Calu3 (cell line): Measurements from ENCODE around the gene TREX2. TPM values are rescaled to one million over a fixed set of nuclear protein-coding genes. Genes with fewer than 3 reads are reported as not detected.

Experiments used
- BruUV-seq: library from RNA; stranded (reverse); fragments of 400-500 nt; replicated peaks from 2 replicates; lab custom pipeline; 2021; lab: Mats Ljungman, UMichigan
- CTCF ChIA-PET: fragments of 300-600 bp; sonication (Branson Sonifier 250); formaldehyde crosslinking; loops from one replicate; lab custom pipeline; 2022; ENCODE audit warnings: antibody characterized with exemption; lab: Charles Lee
- DNase-seq: peaks from one replicate; pipeline ENCODE4 v3.0.0; 2022
- H3K27ac Mint-ChIP-seq: one replicate; pipeline ENCODE4 v1.8.0; 2022; ENCODE audit warnings: mixed read lengths; ENCODE audit not compliant: unreplicated experiment
- H3K27me3 Mint-ChIP-seq: one replicate; pipeline ENCODE4 v1.8.0; 2022; ENCODE audit warnings: mixed read lengths; ENCODE audit not compliant: unreplicated experiment
- H3K36me3 Mint-ChIP-seq: one replicate; pipeline ENCODE4 v1.8.0; 2022; ENCODE audit warnings: mild to moderate bottlenecking, moderate library complexity, mixed read lengths; ENCODE audit not compliant: insufficient read depth, unreplicated experiment
- H3K4me1 Mint-ChIP-seq: one replicate; pipeline ENCODE4 v1.8.0; 2022; ENCODE audit warnings: mild to moderate bottlenecking, low read depth, mixed read lengths; ENCODE audit not compliant: unreplicated experiment
- H3K4me3 Mint-ChIP-seq: one replicate; pipeline ENCODE4 v1.8.0; 2022; ENCODE audit warnings: mild to moderate bottlenecking, low read depth, moderate library complexity, mixed read lengths; ENCODE audit not compliant: unreplicated experiment
- H3K9me3 Mint-ChIP-seq: one replicate; pipeline ENCODE4 v1.8.0; 2022; ENCODE audit warnings: low read depth, mixed read lengths; ENCODE audit not compliant: unreplicated experiment
- CTCF ChIP-seq: fragments of 200-600 bp; IDR thresholded peaks from one replicate; pipeline ENCODE4 v1.8.0; 2022; ENCODE audit warnings: antibody characterized with exemption; ENCODE audit not compliant: unreplicated experiment
- intact Hi-C: fragments of 100-400 bp; cut with micrococcal nuclease; formaldehyde crosslinking; loops from one replicate; pipeline ENCODE4 v1.10.0; 2022; ENCODE audit not compliant: unreplicated experiment
- total RNA-seq: library from RNA; stranded (reverse); gene quantifications from 2 replicates; pipeline ENCODE4 v1.2.3, GENCODE V29; 2022

TREX2 gene
- total RNA-seq, 1 experiment from 2014 or later = 2.0 TPM

- BruUV-seq = no TSS peak
- Mint-ChIP-seq H3K27ac (no peak overlapping the region), H3K36me3 (no peaks in the 10 kb centered on the region), H3K4me3 (no peak overlapping the region), H3K4me1 (no peaks in the 10 kb centered on the region), H3K9me3 (no peaks in the 10 kb centered on the region), H3K27me3 (peaks cover 63% of the 10 kb centered on the region)
- no peak for TF ChIP-seq CTCF
- CTCF ChIA-PET = no interaction called here
- intact Hi-C loops = no loop called here
- no peak for DNase-seq
Observed at GRCh38 chrX:153396320-153397195, 49.3 kb downstream of the TREX2 start.

GRCh38 chrX:153395613-153396319, 50.1 kb downstream of the TREX2 start:
- CTCF ChIA-PET = no interaction called here
- Mint-ChIP-seq H3K36me3 (no peaks in the 10 kb centered on the region), H3K4me1 (no peaks in the 10 kb centered on the region), H3K9me3 (no peaks in the 10 kb centered on the region), H3K27me3 (peaks cover 61% of the 10 kb centered on the region), H3K27ac (no peak overlapping the region), H3K4me3 (no peak overlapping the region)
- DNase-seq = no peak
- TF ChIP-seq CTCF = no peak
- BruUV-seq = no TSS peak
- intact Hi-C loops = no loop called here

- no peaks in the 10 kb centered on the region for H3K9me3 Mint-ChIP-seq
- no peaks in the 10 kb centered on the region for H3K36me3 Mint-ChIP-seq
- no TSS peak for BruUV-seq
Observed at GRCh38 chrX:153394612-153395011, 51.2 kb downstream of the TREX2 start.

More at GRCh38 chrX:153394612-153395011, 51.2 kb downstream of the TREX2 start:
- DNase-seq = no peak
- intact Hi-C loops = no loop called here
- Mint-ChIP-seq H3K4me1 (no peaks in the 10 kb centered on the region), H3K27me3 (peaks cover 55% of the 10 kb centered on the region), H3K4me3 (no peak overlapping the region), H3K27ac (no peak overlapping the region)
- no peak for TF ChIP-seq CTCF
- CTCF ChIA-PET = no interaction called here

Other genes starting within 250 kb of the TREX2 start
- gene PNMA6F, start 124.3 kb downstream of the TREX2 start, total RNA-seq = not detected in 2 replicates
- 6.6 and 7.4 TPM in 2 replicates for gene ZNF275, start 111.9 kb downstream of the TREX2 start, total RNA-seq
- gene PNMA6E, start 44.7 kb downstream of the TREX2 start, total RNA-seq = not detected in 2 replicates
- 0.19 and 0.22 TPM in 2 replicates for gene ZFP92, start 34.6 kb downstream of the TREX2 start, total RNA-seq
- 38.6 and 40.7 TPM in 2 replicates for gene HAUS7, start 24.5 kb upstream of the TREX2 start, total RNA-seq
- gene BGN, start 48.9 kb upstream of the TREX2 start, total RNA-seq = not detected in 2 replicates
- gene ATP2B3, start 71.6 kb upstream of the TREX2 start, total RNA-seq = not detected in 2 replicates
- 17.8 and 18.9 TPM in 2 replicates for gene CCNQ, start 153.1 kb upstream of the TREX2 start, total RNA-seq
- gene DUSP9, start 201.1 kb upstream of the TREX2 start, total RNA-seq = 0.19 and 0.27 TPM in 2 replicates
- 1.1 TPM in 1 of 2 replicates, not detected in the other for gene PNCK, start 227.8 kb upstream of the TREX2 start, total RNA-seq
- gene SLC6A8, start 241.9 kb upstream of the TREX2 start, total RNA-seq = 24.6 and 27.4 TPM in 2 replicates